OCI-LY7 (cell line): ENCODE data around the gene B3GNT2. TPM values are rescaled to one million over a fixed set of nuclear protein-coding genes. Genes with fewer than 3 reads are reported as not detected.

Source experiments
- BruUV-seq: library from RNA; stranded (reverse); fragments of 400-500 nt; replicated peaks from 2 replicates; lab custom pipeline; 2021; lab: Mats Ljungman, UMichigan
- CTCF ChIA-PET: fragments of 300-600 bp; sonication (Branson Sonifier 250); formaldehyde crosslinking; loops from one replicate; lab custom pipeline; 2022; ENCODE audit warnings: antibody characterized with exemption; ENCODE audit not compliant: unreplicated experiment; lab: Charles Lee
- POLR2A ChIA-PET: fragments of 300-600 bp; sonication (Branson Sonifier 250); formaldehyde crosslinking; loops from one replicate; lab custom pipeline; 2022; ENCODE audit warnings: antibody characterized with exemption; lab: Charles Lee
- DNase-seq: peaks from one replicate; pipeline ENCODE4 v3.0.0-alpha.2; 2015; ENCODE audit warnings: low spot score
- H2AFZ ChIP-seq: fragments of 200-600 bp; sonication (generic), shearing (Covaris generic); 2 replicates; pipeline ENCODE4 v1.6.1; 2014; ENCODE audit warnings: mild to moderate bottlenecking, antibody characterized with exemption, low read length, moderate library complexity
- H3K27ac ChIP-seq: fragments of 200-600 bp; sonication (generic); 2 replicates; pipeline ENCODE4 v1.5.1; 2014; ENCODE audit warnings: mixed run types, low read depth, mild to moderate bottlenecking, moderate library complexity, low read length, inconsistent platforms; ENCODE audit not compliant: poor library complexity, severe bottlenecking
- H3K36me3 ChIP-seq: fragments of 200-600 bp; sonication (generic); 2 replicates; pipeline ENCODE4 v1.6.1; 2014; ENCODE audit warnings: mild to moderate bottlenecking, antibody characterized with exemption, low read length, moderate library complexity, mixed read lengths; ENCODE audit not compliant: insufficient read depth
- H3K4me1 ChIP-seq: fragments of 200-600 bp; sonication (generic); 2 replicates; pipeline ENCODE4 v1.5.1; 2014; ENCODE audit warnings: mild to moderate bottlenecking, low read length; ENCODE audit not compliant: insufficient read depth, poor library complexity, severe bottlenecking
- H3K4me2 ChIP-seq: fragments of 200-600 bp; sonication (generic); 2 replicates; pipeline ENCODE4 v1.6.1; 2014; ENCODE audit warnings: mild to moderate bottlenecking, low read length
- H3K4me3 ChIP-seq: fragments of 200-600 bp; sonication (generic); 2 replicates; pipeline ENCODE4 v1.5.1; 2014; ENCODE audit warnings: mild to moderate bottlenecking, low read depth, low read length; ENCODE audit not compliant: poor library complexity, severe bottlenecking
- H3K79me2 ChIP-seq: fragments of 200-600 bp; sonication (generic); 2 replicates; pipeline ENCODE4 v1.6.1; 2016; ENCODE audit warnings: low read depth, mild to moderate bottlenecking, low read length, moderate library complexity, mixed read lengths; ENCODE audit not compliant: insufficient read depth
- H3K9me2 ChIP-seq: fragments of 200-600 bp; sonication (generic); 2 replicates; pipeline ENCODE4 v1.6.1; 2016; ENCODE audit warnings: mild to moderate bottlenecking, low read length, mixed read lengths; ENCODE audit not compliant: insufficient read depth
- H3K9me3 ChIP-seq: fragments of 200-600 bp; sonication (generic); 2 replicates; pipeline ENCODE4 v1.6.1; 2014; ENCODE audit warnings: mild to moderate bottlenecking, mixed run types, low read length, mixed read lengths
- H4K20me1 ChIP-seq: fragments of 200-600 bp; sonication (generic); 2 replicates; pipeline ENCODE4 v1.6.1; 2014; ENCODE audit warnings: mild to moderate bottlenecking, antibody characterized with exemption, low read length, moderate library complexity, mixed read lengths; ENCODE audit not compliant: insufficient read depth
- CTCF ChIP-seq: fragments of 200-600 bp; sonication (generic); conservative IDR thresholded peaks from 2 replicates; pipeline ENCODE4 v1.5.1; 2014; ENCODE audit warnings: mild to moderate bottlenecking, antibody characterized with exemption, low read length, moderate library complexity, mixed read lengths
- EZH2phosphoT487 ChIP-seq: fragments of 200-600 bp; sonication (generic); IDR thresholded peaks from 2 replicates; pipeline ENCODE4 v1.6.1; 2018; ENCODE audit warnings: low read depth, borderline replicate concordance, mild to moderate bottlenecking, mixed run types, antibody characterized with exemption, low read length, moderate library complexity, mixed read lengths
- intact Hi-C: fragments of 100-400 bp; cut with micrococcal nuclease; formaldehyde crosslinking; loops from one replicate; pipeline ENCODE4 v1.10.0; 2022; ENCODE audit not compliant: unreplicated experiment
- total RNA-seq, 2 experiments: library from RNA; depleted of rRNA in 1 of 2; stranded (reverse); fragments of >200 nt in 1 of 2; shearing (Covaris generic) in 1 of 2; gene quantifications; 2 replicates each; pipeline ENCODE4 v1.2.3, GENCODE V29; 2014 to 2022

B3GNT2 gene
- total RNA-seq, 2 experiments from 2014 or later: 51.1 to 65.8 TPM

GRCh38 chr2:62234755-62235655 lies 39.1 kb downstream of the B3GNT2 start:
- BruUV-seq: no TSS peak
- H3K4me1 ChIP-seq: peaks cover 12% of the 10 kb centered on the region
- H3K4me3 ChIP-seq: no peak overlapping the region
- DNase-seq: no peak
- no peaks in the 10 kb centered on the region for H3K79me2 ChIP-seq
- H3K9me3 ChIP-seq: no peaks in the 10 kb centered on the region
- no peak overlapping the region for H3K27ac ChIP-seq
- H3K4me2 ChIP-seq: no peak overlapping the region
- POLR2A ChIA-PET: interaction anchor here (0.5 to 0.6 kb wide), 2 partner anchors 163 to 250 kb away, joined by 3 to 4 read pairs; no protein-coding TSS in a partner anchor
- H4K20me1 ChIP-seq: no peaks in the 10 kb centered on the region
- TF ChIP-seq EZH2phosphoT487 (no peak), CTCF (no peak)
- no peaks in the 10 kb centered on the region for H3K9me2 ChIP-seq
- H2AFZ ChIP-seq: no peak overlapping the region
- CTCF ChIA-PET: interaction anchor here (1.6 kb wide), 1 partner anchor 15 kb away, joined by 3 read pairs; no protein-coding TSS in a partner anchor
- intact Hi-C loops: no loop called here
- H3K36me3 ChIP-seq: no peaks in the 10 kb centered on the region

GRCh38 chr2:62236499-62236898 lies 40.6 kb downstream of the B3GNT2 start:
- no peak overlapping the region for H3K4me2 ChIP-seq
- CTCF ChIA-PET: no interaction called here
- TF ChIP-seq EZH2phosphoT487: no peak
- no peak for TF ChIP-seq CTCF

GRCh38 chr2:62238236-62238635 lies 42.3 kb downstream of the B3GNT2 start:
- TF ChIP-seq EZH2phosphoT487 (no peak), CTCF (no peak)
- no peak overlapping the region for H3K4me3 ChIP-seq
- no TSS peak for BruUV-seq
- intact Hi-C loops: no loop called here
- H3K9me2 ChIP-seq: no peaks in the 10 kb centered on the region
- no peaks in the 10 kb centered on the region for H4K20me1 ChIP-seq
- H3K27ac ChIP-seq: no peak overlapping the region
- peaks cover 10% of the 10 kb centered on the region for H3K4me1 ChIP-seq
- no peak overlapping the region for H2AFZ ChIP-seq
- CTCF ChIA-PET: no interaction called here
- POLR2A ChIA-PET: interaction anchor here (0.6 kb wide), 1 partner anchor 135 kb away, joined by 3 read pairs; no protein-coding TSS in a partner anchor
- H3K4me2 ChIP-seq: no peak overlapping the region
- H3K79me2 ChIP-seq: no peaks in the 10 kb centered on the region
- no peaks in the 10 kb centered on the region for H3K9me3 ChIP-seq
- DNase-seq: no peak
- H3K36me3 ChIP-seq: no peaks in the 10 kb centered on the region

More at GRCh38 chr2:62236499-62236898, 40.6 kb downstream of the B3GNT2 start:
- Histone ChIP-seq H3K79me2 (no peaks in the 10 kb centered on the region), H3K27ac (no peak overlapping the region), H3K9me2 (no peaks in the 10 kb centered on the region), H3K4me3 (no peak overlapping the region), H2AFZ (no peak overlapping the region), H3K4me1 (peaks cover 12% of the 10 kb centered on the region), H3K36me3 (no peaks in the 10 kb centered on the region), H4K20me1 (no peaks in the 10 kb centered on the region), H3K9me3 (no peaks in the 10 kb centered on the region)
- no TSS peak for BruUV-seq
- intact Hi-C loops: no loop called here
- DNase-seq: no peak
- POLR2A ChIA-PET: interaction anchor here (0.7 to 0.9 kb wide), 2 partner anchors 16 to 96 kb away, joined by 3 read pairs; no protein-coding TSS in a partner anchor
